Activated CD4-positive, alpha-beta T cell treated with anti-CD3 and anti-CD28 coated beads, Interleukin-10, Interleukin-2, amounts not matched to agents 100 ng/mL and 50 ng/mL, durations not matched to agents 16 hours and 8 hours (primary cell): ENCODE measurements around the gene TF.
"Not testable (repeated sequence)": the region's sequence is repeated elsewhere in the genome, so short reads cannot be mapped to it uniquely, and the experiment has no call there.

Experiments used
- DNase-seq: peaks from one replicate; pipeline ENCODE4 v3.0.0-alpha.2; 2020

TF gene

DNA sequence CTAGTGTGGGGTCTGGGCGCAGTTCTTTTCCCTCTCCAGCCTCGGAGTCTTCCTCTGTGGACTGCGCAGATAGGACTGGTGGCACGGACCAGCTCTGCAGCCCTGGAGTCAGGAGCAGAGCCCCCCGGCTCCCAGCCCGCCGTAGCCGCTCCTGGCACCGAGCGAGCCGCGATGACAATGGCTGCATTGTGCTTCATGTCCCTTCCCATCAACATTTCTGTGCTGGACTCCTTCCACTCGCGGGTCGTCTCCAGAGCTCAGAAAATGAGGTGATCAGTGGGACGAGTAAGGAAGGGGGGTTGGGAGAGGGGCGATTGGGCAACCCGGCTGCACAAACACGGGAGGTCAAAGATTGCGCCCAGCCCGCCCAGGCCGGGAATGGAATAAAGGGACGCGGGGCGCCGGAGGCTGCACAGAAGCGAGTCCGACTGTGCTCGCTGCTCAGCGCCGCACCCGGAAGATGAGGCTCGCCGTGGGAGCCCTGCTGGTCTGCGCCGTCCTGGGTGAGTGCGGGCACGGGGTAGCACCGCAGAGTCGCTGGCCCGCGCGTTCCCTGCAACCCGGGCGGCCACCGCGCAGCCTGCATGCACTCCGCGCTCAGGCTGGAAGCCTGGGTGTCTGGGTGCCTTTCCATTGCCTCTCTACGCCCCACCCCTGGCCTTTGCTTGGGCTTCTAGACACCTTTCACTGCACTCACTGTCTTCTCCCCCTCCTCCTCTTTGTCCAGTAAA, at the start of gene TF:
TF (plus strand) TSS at position 413 of the 731 bp plus-strand sequence; CDS start at position 461, 48 bp downstream.
- no peak for DNase-seq

DNA sequence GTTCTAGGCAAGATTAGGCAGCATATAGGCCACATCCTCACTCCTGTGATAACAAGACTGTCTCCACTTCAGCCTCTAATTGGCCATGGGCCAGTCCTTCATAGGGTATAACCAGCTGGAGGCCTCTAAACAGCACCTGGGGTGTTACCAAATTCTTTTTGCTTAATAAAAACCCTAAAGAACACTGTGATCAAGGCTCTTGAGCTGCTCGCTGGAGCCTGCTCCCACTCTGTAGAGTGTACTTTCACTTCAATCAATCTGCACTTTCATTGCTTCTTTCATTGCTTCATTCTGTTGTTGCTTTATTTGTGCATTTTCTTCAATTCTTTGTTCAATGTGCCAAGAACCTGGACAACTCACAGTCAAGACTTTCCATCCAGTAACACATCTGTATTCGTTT, 48.2 kb upstream of the TF start:
- no peak for DNase-seq

DNA sequence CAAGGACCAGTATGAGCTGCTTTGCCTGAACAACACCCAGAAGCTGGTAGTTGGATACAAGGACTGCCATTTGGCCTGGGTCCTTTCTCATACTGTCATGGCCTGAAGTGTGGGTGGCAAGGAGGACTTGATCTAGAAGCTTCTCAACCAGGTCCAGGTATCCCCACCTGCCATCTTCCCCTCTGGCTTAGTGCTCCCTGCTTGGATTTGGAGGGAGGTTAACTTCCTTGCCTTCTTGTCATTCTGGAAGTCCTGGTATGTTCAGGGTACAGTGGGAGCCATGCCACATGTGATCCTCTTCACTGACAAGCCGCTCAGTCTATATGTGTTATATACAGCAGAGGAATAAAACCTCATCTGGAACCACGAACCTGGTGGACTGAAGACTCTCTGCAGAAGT, 46.7 kb upstream of the TF start:
- no peak for DNase-seq

DNA sequence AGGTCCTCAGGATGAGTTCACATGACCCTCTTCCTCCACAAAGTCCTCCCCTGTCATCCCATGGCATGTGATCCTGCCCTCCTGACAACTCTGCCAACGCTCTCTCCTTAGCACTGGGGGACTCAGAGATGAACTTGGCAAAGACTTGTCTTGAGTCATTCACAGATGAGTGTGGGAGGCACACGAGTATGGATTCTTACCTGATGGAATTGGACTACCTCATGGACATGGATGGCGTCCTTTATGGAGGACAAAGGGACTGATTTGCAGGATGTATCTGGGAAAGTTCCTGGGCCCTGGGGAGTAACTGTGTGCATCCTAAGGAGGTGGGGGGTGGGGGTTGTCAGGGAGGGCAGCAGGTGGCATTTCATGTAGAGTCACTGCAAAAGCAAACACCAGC, 46.3 kb upstream of the TF start:
- no peak for DNase-seq

DNA sequence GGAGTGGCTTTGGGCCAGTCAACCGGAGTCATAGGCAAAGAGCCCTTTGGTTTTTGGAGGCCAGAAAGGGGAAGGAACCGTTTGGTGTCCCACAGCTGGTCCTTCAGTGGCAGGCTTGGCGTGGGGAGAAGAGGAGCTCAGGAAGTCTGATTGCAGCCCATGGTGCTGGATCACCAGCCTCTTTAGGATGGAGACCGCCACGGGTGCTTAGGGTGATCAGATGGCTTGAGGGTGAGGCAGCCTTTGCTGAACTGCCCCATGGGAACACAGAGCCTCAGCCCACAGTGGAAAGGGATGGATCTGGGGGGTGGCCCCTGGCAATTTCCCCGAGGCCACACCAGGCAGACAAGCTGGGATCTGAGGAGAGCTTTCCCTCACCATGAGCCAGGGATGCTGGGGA, 45.8 kb upstream of the TF start:
- DNase-seq = no peak

DNA sequence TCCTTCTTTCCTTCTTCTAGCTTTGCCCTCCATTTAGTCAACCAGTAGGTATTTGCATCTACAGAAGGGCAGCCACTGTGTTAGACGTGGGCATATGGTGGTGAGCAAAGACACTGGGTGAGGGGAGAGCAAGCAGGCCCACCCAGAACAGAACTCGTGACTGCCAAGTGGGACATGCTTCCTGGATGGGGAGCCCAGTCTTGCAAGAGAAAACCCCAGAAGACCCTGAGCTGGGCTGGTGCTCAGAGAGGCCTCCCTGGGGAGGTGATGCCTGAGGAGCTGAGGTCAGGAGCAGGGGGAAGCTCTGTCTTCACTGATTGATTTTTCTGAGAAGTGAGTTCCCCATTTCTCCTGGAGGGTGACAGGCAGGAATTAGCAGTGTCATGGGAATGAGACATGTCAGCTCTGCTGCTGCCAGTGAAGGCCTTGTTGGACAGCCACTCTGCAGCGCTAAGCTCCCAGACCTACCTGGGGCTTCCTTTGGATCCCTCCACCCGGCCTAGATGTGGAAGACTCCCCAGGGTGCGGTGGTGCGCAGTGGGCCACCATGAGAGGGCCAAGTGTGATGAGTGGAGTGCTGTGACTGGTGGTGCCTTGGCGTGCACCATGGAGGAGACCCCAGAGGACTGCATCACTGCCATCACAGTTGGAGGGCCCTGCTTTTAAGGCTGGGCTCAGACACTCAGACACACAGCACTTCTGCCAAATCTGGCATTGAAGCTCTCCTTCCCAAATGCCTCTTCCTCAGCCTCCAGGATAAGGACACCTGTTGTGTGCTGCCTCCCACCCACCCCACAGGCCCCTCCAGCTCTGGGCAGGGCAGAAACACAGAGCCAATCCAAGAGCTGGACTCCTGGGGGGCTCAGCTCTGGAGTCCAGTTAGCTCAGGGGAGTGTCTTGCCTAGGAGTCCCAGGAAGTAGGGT, 44.5 kb upstream of the TF start:
- no peak for DNase-seq

DNA sequence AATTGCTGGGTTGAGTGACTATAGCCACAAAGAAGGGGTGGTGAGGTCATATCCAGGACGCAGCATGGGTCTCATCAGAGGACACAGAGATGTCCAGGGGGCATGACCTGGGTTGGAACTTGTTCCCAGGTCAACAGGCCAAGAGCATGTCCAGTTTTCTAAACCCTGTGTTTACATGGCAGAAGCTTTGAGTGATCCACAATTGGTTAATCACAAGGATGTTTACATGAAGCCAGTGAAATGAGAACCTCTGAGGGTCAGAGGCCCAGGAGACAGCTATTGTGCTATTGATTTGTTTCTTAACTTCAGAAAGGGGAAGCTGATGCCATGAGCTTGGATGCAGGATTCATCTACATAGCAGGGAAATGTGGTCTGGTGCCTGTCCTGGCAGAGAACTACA, 42.3 kb upstream of the TF start:
- no peak for DNase-seq

DNA sequence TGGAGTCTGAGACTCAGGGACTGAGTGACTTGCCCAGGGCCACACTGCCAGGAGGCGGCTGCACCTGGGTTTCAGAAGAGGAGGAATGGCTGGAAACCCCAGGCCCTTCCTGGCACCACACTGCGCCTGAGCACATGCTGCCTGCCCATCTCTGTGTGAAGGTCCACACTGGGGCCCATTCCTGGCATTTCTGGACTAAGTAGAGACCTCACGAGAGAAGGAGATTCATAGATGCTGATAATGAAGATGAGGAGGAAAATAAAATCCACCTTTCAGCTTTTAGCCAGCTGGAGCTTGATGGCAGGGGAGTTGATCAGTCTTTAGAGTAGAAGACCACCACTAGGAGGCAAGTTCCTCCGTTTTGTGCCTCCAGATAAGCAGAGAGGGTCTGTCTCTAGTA, 40.2 kb upstream of the TF start:
- DNase-seq = no peak

DNA sequence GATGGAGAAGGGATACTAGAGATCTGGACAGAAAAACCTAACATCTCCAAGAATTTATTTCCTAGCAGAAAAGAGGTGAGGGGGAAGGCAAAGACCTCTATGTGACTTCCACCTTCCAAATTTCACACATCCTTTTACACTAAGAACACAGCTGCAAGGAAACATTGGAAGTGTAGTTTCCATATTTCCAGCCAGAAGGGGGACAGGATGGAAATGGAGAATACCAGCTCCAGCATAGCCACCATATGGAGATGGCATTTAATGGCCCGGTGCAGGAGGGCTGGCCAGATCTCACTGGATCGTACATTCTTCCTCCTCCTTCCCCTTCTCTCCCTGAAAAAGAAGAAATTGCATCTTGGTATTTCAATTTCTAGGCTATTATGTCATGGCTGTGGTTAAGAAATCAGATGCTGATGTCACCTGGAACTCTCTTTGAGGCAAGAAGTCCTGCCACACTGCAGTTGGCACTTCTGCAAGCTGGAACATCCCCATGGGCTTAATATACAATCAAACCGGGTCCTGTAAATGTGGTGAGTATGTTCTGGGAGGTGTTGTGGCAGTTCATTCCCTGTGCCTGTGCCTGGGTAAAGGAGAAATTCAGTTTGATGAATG, 36.9 kb upstream of the TF start:
- DNase-seq = no peak

DNA sequence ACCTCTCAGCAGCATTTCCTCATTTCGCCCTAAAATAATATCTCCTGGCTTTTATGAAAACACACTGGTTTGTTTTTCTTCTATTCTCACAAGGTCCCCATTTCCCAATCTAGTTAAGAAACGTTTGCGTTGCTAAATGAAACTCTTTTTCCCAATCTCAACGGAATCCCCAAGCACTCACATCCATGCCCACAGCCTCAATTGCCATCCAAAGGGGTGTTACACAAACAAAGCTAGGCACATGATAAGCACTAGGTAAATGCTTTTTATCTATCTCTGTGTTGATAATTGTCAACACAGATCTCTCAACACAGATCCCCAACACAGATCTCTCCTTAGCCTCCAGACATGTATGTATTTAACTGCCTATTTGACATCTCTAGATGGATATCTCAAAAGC, 35.2 kb upstream of the TF start:
- no peak for DNase-seq

DNA sequence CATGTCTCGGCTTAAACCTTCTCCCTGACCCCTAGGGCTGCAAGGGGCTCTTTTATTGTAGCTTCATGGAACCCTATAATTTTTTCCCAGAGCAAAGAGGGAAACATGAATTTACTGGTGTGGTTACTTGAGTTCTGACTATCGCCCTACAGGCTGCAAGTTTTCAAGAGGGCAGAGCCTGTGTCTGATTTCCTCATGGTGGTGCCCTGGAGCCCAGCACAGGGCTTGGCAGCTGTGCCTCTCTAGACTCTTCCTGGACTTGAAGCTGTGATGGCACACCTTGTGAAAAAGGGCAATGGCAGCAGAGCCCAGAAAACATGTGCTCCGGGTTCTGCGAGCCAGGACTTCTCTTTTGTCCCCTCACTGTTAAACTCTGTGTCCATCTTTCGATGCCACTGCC, 34.2 kb upstream of the TF start:
- DNase-seq = no peak

DNA sequence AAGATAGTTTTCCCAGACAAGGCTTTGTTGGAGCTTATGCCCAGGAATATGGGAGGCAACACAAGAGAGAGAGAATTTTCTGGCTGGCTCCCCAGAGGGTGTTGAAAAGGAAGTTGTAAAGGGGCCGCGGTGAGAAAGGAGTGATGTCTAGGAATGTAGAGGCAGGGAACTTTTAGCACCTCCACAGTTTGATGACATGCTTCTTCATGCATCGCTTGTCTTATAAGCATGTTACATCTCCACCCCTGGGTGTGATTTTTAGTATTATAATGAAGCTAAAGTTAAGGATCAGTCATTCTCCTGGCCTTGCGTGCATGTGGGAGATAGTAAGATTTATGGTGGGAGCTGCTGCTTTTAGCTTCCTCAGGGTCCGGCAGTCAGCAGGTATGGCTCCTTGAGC, 32.8 kb upstream of the TF start:
- DNase-seq = no peak

DNA sequence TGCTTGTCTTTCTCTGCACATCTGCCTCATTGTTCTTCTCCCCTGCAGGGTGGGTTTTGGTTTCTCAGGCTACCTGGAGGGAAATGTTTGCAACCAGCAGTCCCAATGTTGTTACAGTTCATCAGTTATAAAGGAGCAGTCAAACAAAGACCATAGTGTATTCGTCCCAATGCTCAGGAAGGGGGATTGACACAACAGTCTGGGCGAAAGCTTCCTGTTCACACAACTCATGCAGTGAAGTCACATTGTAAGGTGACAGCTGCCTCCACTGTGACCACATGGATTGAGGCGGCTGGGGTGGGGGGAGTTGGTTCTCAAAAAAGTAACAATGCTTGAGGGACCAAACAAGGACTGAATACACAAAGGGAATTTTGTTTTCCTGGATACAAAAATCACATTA, 28.8 kb upstream of the TF start:
- no peak for DNase-seq

DNA sequence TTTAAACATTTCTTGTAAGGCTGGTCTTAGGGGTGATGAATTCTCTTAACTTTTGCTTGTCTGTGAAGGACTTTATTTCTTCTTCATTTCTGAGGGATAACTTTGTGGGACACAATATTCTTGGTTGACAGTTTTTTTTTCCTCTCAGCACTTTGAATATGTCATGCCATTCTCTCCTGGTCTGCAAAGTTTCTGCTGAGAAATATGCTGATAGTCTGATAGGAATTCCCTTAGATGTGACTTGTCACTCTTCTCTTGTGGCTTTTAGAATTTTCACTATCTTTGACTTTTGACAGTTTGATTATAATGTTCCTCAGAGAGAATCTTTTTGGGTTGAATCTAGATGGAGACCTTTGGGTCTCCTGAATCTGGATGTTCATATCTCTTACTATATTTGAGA, 23.3 kb upstream of the TF start:
- DNase-seq = no peak

DNA sequence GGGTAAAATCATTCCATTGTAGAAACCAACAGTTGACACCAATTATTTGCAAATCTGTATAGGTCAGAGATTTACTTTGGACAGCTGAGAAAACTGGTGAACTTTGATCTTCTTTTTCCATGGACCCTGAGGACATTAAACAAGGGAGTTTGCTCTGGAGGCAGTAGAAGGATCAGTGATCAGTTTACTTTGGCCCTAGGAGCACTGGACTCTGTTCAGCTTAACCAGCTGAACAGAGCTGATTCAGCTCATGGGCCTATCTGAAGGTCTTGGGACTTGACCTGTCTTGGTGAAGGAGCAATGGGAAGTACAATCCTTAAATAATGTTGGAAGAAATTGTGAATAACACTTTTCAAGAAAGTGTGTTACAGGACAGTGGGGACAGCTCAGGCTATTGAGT, 15.2 kb upstream of the TF start:
- DNase-seq = no peak

DNA sequence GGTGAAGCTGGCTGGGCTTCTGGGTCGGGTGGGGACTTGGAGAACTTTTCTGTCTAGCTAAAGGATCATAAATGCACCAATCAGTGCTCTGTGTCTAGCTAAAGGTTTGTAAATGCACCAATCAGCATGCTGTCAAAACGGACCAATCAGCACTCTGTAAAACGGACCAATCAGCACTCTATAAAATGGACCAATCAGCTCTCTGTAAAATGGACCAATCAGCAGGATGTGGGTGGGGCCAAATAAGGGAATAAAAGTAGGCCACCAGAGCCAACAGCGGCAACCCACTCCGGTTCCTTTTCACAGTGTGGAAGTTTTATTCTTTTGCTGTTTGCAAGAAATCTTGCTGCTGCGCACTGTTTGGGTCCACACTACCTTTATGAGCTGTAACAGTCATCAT, 14.0 kb upstream of the TF start:
- DNase-seq = not testable (repeated sequence)

DNA sequence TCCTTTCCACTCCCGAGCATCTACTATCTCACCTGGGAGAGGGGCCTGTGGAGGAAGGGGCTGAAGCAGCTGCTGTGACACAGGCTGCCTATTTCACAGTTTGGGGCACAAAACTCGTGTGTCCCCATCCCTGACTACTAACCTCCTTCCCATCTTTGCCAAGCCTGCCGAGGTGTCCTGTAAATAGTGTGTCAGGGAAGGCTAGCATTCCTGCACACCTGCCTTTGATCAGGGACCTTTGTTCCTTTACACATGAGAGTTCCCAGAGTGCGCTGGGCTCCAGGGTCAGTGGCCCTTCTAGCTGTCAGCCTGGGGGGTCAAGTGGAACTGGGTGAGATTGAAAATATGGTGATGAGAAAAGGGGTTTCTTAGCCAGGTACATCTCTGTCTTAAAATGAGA, 13.0 kb upstream of the TF start:
- DNase-seq = no peak

DNA sequence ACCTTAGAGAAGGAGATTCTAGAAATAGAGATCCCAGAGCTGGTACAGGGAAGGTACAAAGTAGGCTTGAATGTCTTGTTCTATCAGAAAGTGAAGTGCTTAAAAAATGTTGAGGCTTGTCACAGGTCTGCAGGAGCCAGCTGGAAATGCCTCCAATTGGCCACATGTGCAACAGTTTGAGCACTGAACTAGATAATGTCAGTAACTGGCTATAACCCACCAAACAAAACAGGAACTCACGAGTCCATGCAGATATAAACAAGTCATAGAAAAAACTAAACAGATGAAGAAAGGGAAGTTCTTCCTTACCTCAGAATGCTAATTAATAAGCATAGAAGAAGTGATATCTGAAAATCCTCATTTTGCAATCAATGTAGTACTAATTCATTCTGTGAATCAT, 11.9 kb upstream of the TF start:
- DNase-seq = no peak

DNA sequence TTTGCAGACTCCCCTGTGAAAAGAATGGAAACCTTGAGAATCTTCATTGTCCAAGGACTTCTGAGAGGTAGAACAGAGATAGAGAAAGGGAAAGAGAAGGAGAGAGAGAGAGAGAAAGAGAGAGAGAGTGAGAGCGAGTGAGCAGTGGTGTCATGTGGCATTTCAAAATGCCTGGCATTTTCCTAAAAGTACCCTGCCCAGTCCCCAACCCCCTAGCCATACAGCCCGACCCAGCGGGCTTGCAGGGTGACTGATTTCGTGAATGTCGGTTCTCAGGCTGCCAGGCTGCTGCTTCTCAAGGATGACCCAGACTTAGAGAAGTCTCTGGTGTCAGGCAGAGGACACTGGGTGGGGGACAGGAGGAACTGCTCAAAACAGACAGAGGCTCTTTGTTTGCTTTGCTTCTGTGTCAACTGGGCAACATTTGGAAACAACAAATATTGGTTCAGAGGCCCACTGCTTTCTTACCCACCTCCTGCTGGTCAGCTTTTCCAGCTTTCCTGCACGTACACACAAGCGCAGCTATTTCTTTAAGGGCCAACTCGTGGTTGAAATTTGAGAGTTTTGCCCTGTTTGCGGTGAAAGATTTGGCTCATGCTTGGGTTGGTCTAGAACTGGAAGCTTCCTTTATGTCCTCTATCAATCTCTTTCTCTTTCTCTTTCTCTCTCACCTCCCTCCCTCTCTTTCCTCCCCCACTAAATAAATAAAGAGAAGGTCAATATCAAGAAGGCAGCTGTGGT, 3.7 kb upstream of the TF start:
- no peak for DNase-seq

DNA sequence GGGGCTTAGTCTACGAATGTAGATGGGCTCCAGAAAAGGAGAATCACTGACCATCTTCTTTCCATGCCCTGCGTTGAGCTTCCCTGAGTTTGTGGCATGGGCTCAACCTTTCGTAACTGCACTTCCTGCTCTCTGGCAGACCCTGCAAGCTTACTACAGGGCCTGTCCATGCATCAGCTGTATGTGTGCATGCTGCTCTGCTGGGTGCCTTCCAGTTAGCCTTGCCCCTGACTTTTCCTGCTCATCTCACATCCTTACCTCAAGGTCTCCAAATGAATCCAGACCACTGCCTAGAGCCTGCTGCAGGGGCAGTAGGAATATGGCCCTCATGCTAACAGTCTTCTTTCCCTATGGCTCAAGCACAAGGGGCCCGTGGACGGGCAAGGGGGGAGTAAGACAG, 2.0 kb upstream of the TF start:
- DNase-seq = no peak

DNA sequence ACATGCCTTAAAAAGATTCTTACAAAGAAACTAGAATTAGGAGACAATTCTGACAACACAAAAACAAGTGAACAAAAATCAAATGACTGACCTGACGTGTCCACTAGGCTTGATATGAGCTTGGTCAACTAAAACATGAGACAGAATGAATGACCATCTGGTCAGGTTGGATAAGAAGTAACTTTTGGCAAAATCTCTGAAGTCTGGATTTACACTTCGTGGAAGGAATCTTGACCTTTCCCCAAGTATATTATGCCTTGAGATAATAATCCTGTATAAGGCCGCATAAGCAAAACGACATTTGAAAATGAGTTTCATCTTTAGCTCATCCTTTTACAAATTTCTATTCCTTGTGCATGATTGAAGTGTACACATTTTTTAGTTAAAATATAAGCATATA, 1.1 kb upstream of the TF start:
- no peak for DNase-seq

DNA sequence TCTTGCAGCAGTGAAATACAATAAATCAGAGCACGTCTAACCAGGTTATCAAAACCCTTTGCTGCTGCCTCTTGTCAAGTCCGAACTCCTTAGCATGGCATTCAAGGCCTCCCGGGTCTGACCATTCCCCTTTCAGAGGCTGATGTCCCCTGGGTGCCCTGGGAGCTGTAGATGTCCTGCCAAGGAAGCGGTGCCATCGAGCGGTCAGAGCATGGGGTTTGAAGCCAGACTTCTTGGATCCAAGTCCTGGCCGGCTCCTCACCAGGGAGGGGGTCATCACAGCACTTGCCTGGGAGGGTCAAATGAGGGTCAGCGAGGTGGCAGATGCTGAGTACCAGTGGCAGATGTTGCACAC, 496 bp downstream of the TF start:
- no peak for DNase-seq

DNA sequence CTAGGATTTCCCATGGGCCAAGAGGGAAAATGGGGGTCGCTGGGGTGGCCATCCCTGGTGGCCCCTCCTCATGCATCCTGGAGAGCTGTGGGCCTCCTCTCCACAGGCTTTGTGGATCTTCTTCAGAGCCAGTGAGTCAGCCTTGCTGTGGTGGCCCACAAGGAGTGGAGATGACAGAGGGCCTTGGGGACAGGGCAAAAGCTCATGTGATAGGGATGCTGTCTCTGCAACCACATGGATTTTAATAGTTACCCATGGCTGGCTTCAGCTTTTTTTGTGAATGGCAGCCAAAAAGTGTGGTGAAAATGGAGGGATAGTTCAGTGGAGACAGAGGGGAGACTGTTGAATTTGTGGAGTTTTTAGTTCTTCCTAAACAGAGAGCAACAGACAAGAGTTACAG, 1.2 kb downstream of the TF start:
- no peak for DNase-seq
